Fibroblast of lung (primary cell): ENCODE data around the gene MND1. TPM values are rescaled to one million over a fixed set of nuclear protein-coding genes. Genes with fewer than 3 reads are reported as not detected.

Experiments used
- DNase-seq, 2 donors: peaks; one replicate each; pipeline versions ENCODE4 v3.0.0 to v3.0.0-alpha.2; 2010; ENCODE audit warnings: low read depth in 2 of 2
- H2AFZ ChIP-seq: 2 replicates; pipeline ENCODE4 v1.5.1; 2012; ENCODE audit warnings: low read length, control low read depth, inconsistent platforms
- H3K27ac ChIP-seq: 2 replicates; pipeline ENCODE4 v1.5.1; 2011; ENCODE audit warnings: low read length, control low read depth; ENCODE audit not compliant: insufficient read depth
- H3K27me3 ChIP-seq: 2 replicates; pipeline ENCODE4 v1.5.1; 2011; ENCODE audit warnings: mild to moderate bottlenecking, low read length; ENCODE audit not compliant: control insufficient read depth, insufficient read depth
- H3K36me3 ChIP-seq: 2 replicates; pipeline ENCODE4 v1.5.1; 2011; ENCODE audit warnings: low read length; ENCODE audit not compliant: control insufficient read depth, insufficient read depth
- H3K4me1 ChIP-seq: 2 replicates; pipeline ENCODE4 v1.5.1; 2011; ENCODE audit warnings: low read length; ENCODE audit not compliant: control insufficient read depth, insufficient read depth; ENCODE audit errors: extremely low read depth
- H3K4me2 ChIP-seq: 2 replicates; pipeline ENCODE4 v1.5.1; 2011; ENCODE audit warnings: low read length, control low read depth; ENCODE audit not compliant: insufficient read depth; ENCODE audit errors: extremely low read depth
- H3K4me3 ChIP-seq, 4 experiments: fragments of 200-600 bp in 1 of 4; sonication (generic) in 1 of 4; replicated peaks in 1 of 4; 2 replicates each; pipeline ENCODE4 v1.5.1; 2011 to 2016; ENCODE audit warnings: low read length in 4 of 4, low read depth in 3 of 4, mild to moderate bottlenecking in 3 of 4, control low read depth in 2 of 4, inconsistent platforms in 1 of 4, mixed read lengths in 1 of 4; ENCODE audit not compliant: insufficient read depth in 1 of 4; ENCODE audit errors: control extremely low read depth in 1 of 4
- H3K79me2 ChIP-seq: 2 replicates; pipeline ENCODE4 v1.5.1; 2012; ENCODE audit warnings: mild to moderate bottlenecking, low read length, inconsistent platforms; ENCODE audit not compliant: control insufficient read depth, insufficient read depth
- H3K9ac ChIP-seq: 2 replicates; pipeline ENCODE4 v1.5.1; 2011; ENCODE audit warnings: mild to moderate bottlenecking, low read length, control low read depth; ENCODE audit not compliant: insufficient read depth
- H3K9me3 ChIP-seq: 2 replicates; pipeline ENCODE4 v1.5.1; 2012; ENCODE audit warnings: low read depth, low read length; ENCODE audit not compliant: control insufficient read depth, insufficient read depth
- H4K20me1 ChIP-seq: 2 replicates; pipeline ENCODE4 v1.5.1; 2011; ENCODE audit warnings: low read length; ENCODE audit not compliant: control insufficient read depth, insufficient read depth; ENCODE audit errors: extremely low read depth
- CTCF ChIP-seq, 2 donors: IDR thresholded peaks in 1 of 2; conservative IDR thresholded peaks in 1 of 2; 1 replicate in 1 of 2; 2 replicates in 1 of 2; pipeline ENCODE4 v1.5.1; 2011 to 2012; ENCODE audit warnings: low read length in 2 of 2, control low read depth in 1 of 2, inconsistent platforms in 1 of 2, low read depth in 1 of 2, mild to moderate bottlenecking in 1 of 2
- EZH2 ChIP-seq: IDR thresholded peaks from 2 replicates; pipeline ENCODE4 v1.5.1; 2012; ENCODE audit warnings: low read length, control low read depth, mild to moderate bottlenecking; ENCODE audit errors: missing control alignments
- polyA plus RNA-seq, 2 donors: library from polyadenylated mRNA; depleted of rRNA in 1 of 2; stranded (reverse) in 1 of 2; unstranded in 1 of 2; fragments of >200 nt; gene quantifications; 2 replicates each; pipeline ENCODE4 v1.2.1, GENCODE V29; 2011 to 2012; ENCODE audit warnings: missing spikeins in 1 of 2
- total RNA-seq: library from RNA; depleted of rRNA; stranded (reverse); fragments of >200 nt; gene quantifications from 2 replicates; pipeline ENCODE4 v1.2.1, GENCODE V29; 2014

MND1 gene
- total and polyA plus RNA-seq, 2 donors (not counting 1 experiment from before 2014, with no cell fraction given) = 2.2 to 5.8 TPM

- Histone ChIP-seq H3K27ac (no peak overlapping the region), H4K20me1 (no peaks in the 10 kb centered on the region), H3K4me3 (no peak overlapping the region), H3K36me3 (no peaks in the 10 kb centered on the region), H3K9me3 (no peaks in the 10 kb centered on the region), H3K4me2 (no peak overlapping the region), H2AFZ (no peak overlapping the region), H3K79me2 (no peaks in the 10 kb centered on the region), H3K27me3 (no peaks in the 10 kb centered on the region), H3K9ac (no peak overlapping the region), H3K4me1 (no peaks in the 10 kb centered on the region)
- TF ChIP-seq CTCF (conservative IDR thresholded peaks at IDR 0.05 in 1 of 2, IDR thresholded peaks at IDR 0.05 in 1 of 2; ENCODE audit: low read depth in 1 of 2, low read length in 2 of 2) = no peak
- TF ChIP-seq EZH2 = no peak
- DNase-seq = no peak
Measured at GRCh38 chr4:153387981-153388380, 43.5 kb downstream of the MND1 start.

- Histone ChIP-seq H3K27ac (no peak overlapping the region), H3K4me1 (peaks cover 2% of the 10 kb centered on the region), H3K79me2 (no peaks in the 10 kb centered on the region), H3K4me2 (no peak overlapping the region), H3K9me3 (no peaks in the 10 kb centered on the region), H3K27me3 (no peaks in the 10 kb centered on the region), H2AFZ (peak overlapping the region; percentile 55), H3K9ac (no peak overlapping the region), H4K20me1 (no peaks in the 10 kb centered on the region), H3K4me3 (no peak overlapping the region), H3K36me3 (no peaks in the 10 kb centered on the region)
- no peak for TF ChIP-seq EZH2
- no peak for TF ChIP-seq CTCF (conservative IDR thresholded peaks at IDR 0.05 in 1 of 2, IDR thresholded peaks at IDR 0.05 in 1 of 2; ENCODE audit: low read depth in 1 of 2, low read length in 2 of 2)
- DNase-seq = peak; percentile 78 to 79
Measured at GRCh38 chr4:153393397-153393796, 48.9 kb downstream of the MND1 start.

- Histone ChIP-seq H3K9me3 (no peaks in the 10 kb centered on the region), H3K9ac (no peak overlapping the region), H3K4me1 (peaks cover 2% of the 10 kb centered on the region), H3K4me2 (no peak overlapping the region), H3K36me3 (no peaks in the 10 kb centered on the region), H3K27me3 (no peaks in the 10 kb centered on the region), H3K4me3 (no peak overlapping the region), H4K20me1 (no peaks in the 10 kb centered on the region), H3K27ac (no peak overlapping the region), H2AFZ (no peak overlapping the region), H3K79me2 (no peaks in the 10 kb centered on the region)
- TF ChIP-seq EZH2 (no peak), CTCF (conservative IDR thresholded peaks at IDR 0.05 in 1 of 2, IDR thresholded peaks at IDR 0.05 in 1 of 2; ENCODE audit: low read depth in 1 of 2, low read length in 2 of 2) (no peak)
- no peak for DNase-seq
Measured at GRCh38 chr4:153394945-153395344, 50.5 kb downstream of the MND1 start.
